Measurements from ENCODE around the gene GALNT9. TPM values are rescaled to one million over a fixed set of nuclear protein-coding genes. Genes with fewer than 3 reads are reported as not detected.

GALNT9 gene
- polyA plus RNA-seq, 1 donor from 2014 or later, result 13.5 TPM

- TF ChIP-seq SMC3 (conservative IDR thresholded peaks at IDR 0.05; ENCODE audit: poor library complexity) (no peak), RAD21 (conservative IDR thresholded peaks at IDR 0.05) (no peak), MXI1 (conservative IDR thresholded peaks at IDR 0.05; ENCODE audit: poor library complexity, severe bottlenecking) (no peak)
- no peak overlapping the region for H2AFZ ChIP-seq (ENCODE audit: low read depth, low read length)
- no peaks in the 10 kb centered on the region for H4K20me1 ChIP-seq (ENCODE audit: insufficient read depth)
- H3K4me3 ChIP-seq (ENCODE audit: low read length), result no peak overlapping the region
- H3K9me3 ChIP-seq (ENCODE audit: low read length), result no peaks in the 10 kb centered on the region
- H3K36me3 ChIP-seq (ENCODE audit: insufficient read depth, low read length), result no peaks in the 10 kb centered on the region
- no peaks in the 10 kb centered on the region for H3K79me2 ChIP-seq (replicated peaks; ENCODE audit: insufficient read depth, low read length)
- H3F3A ChIP-seq (ENCODE audit: insufficient read depth, low read length, poor library complexity, severe bottlenecking), result no peaks in the 10 kb centered on the region
- H3K27me3 ChIP-seq (ENCODE audit: insufficient read depth, low read depth, low read length), result peaks cover 4% of the 10 kb centered on the region
- no peaks in the 10 kb centered on the region for H3K9me2 ChIP-seq (ENCODE audit: insufficient read depth, low read length)
- no peak overlapping the region for H3K4me2 ChIP-seq (ENCODE audit: low read length)
- no peak overlapping the region for H3K27ac ChIP-seq (ENCODE audit: low read length)
- H3K9ac ChIP-seq (ENCODE audit: low read length), result no peak overlapping the region
Observed at GRCh38 chr12:132289356-132290202, 39.8 kb downstream of the GALNT9 start.

GRCh38 chr12:132288516-132289215, 40.7 kb downstream of the GALNT9 start:
- Histone ChIP-seq H3K27me3 (ENCODE audit: insufficient read depth, low read depth, low read length) (peaks cover 4% of the 10 kb centered on the region), H4K20me1 (ENCODE audit: insufficient read depth) (no peaks in the 10 kb centered on the region), H3K4me3 (ENCODE audit: low read length) (no peak overlapping the region), H3K36me3 (ENCODE audit: insufficient read depth, low read length) (no peaks in the 10 kb centered on the region), H3K27ac (ENCODE audit: low read length) (no peak overlapping the region), H3K9ac (ENCODE audit: low read length) (no peak overlapping the region), H3K79me2 (replicated peaks; ENCODE audit: insufficient read depth, low read length) (no peaks in the 10 kb centered on the region), H3F3A (ENCODE audit: insufficient read depth, low read length, poor library complexity, severe bottlenecking) (no peaks in the 10 kb centered on the region), H3K9me3 (ENCODE audit: low read length) (no peaks in the 10 kb centered on the region), H3K4me2 (ENCODE audit: low read length) (no peak overlapping the region), H3K9me2 (ENCODE audit: insufficient read depth, low read length) (no peaks in the 10 kb centered on the region), H2AFZ (ENCODE audit: low read depth, low read length) (no peak overlapping the region)
- TF ChIP-seq CTCF (IDR thresholded peaks at IDR 0.05; ENCODE audit: poor library complexity, severe bottlenecking), result no peak
- no peak for TF ChIP-seq POLR2AphosphoS5 (IDR thresholded peaks at IDR 0.05)

GRCh38 chr12:132287391-132288238, 41.8 kb downstream of the GALNT9 start:
- H3K9me3 ChIP-seq (ENCODE audit: low read length), result no peaks in the 10 kb centered on the region
- no peak overlapping the region for H3K9ac ChIP-seq (ENCODE audit: low read length)
- no peaks in the 10 kb centered on the region for H3K36me3 ChIP-seq (ENCODE audit: insufficient read depth, low read length)
- H4K20me1 ChIP-seq (ENCODE audit: insufficient read depth), result no peaks in the 10 kb centered on the region
- TF ChIP-seq CTCF (IDR thresholded peaks at IDR 0.05; ENCODE audit: poor library complexity, severe bottlenecking), result no peak
- no peak for TF ChIP-seq RAD21 (conservative IDR thresholded peaks at IDR 0.05)
- TF ChIP-seq REST (IDR thresholded peaks at IDR 0.05; ENCODE audit: borderline replicate concordance), result no peak
- TF ChIP-seq EP300 (conservative IDR thresholded peaks at IDR 0.05; ENCODE audit: poor library complexity, severe bottlenecking), result no peak
- TF ChIP-seq MXI1 (conservative IDR thresholded peaks at IDR 0.05; ENCODE audit: poor library complexity, severe bottlenecking), result no peak
- TF ChIP-seq SMC3 (conservative IDR thresholded peaks at IDR 0.05; ENCODE audit: poor library complexity), result no peak
- TF ChIP-seq POLR2AphosphoS5 (IDR thresholded peaks at IDR 0.05), result no peak
- TF ChIP-seq EZH2 (IDR thresholded peaks at IDR 0.05; ENCODE audit: borderline replicate concordance, insufficient read depth, low read length, poor library complexity, severe bottlenecking), result no peak
- TF ChIP-seq TAF1 (IDR thresholded peaks at IDR 0.05; ENCODE audit: low read depth), result no peak
- no peak overlapping the region for H3K27ac ChIP-seq (ENCODE audit: low read length)
- no peaks in the 10 kb centered on the region for H3F3A ChIP-seq (ENCODE audit: insufficient read depth, low read length, poor library complexity, severe bottlenecking)
- H3K4me3 ChIP-seq (ENCODE audit: low read length), result no peak overlapping the region
- no peaks in the 10 kb centered on the region for H3K9me2 ChIP-seq (ENCODE audit: insufficient read depth, low read length)
- H3K27me3 ChIP-seq (ENCODE audit: insufficient read depth, low read depth, low read length), result peaks cover 4% of the 10 kb centered on the region
- H3K4me2 ChIP-seq (ENCODE audit: low read length), result no peak overlapping the region
- no peaks in the 10 kb centered on the region for H3K79me2 ChIP-seq (replicated peaks; ENCODE audit: insufficient read depth, low read length)
- no peak overlapping the region for H2AFZ ChIP-seq (ENCODE audit: low read depth, low read length)
